NAMALWA (cell line): Measurements from ENCODE around the gene OPA1.
"Not testable (repeated sequence)": the region's sequence is repeated elsewhere in the genome, so short reads cannot be mapped to it uniquely, and the experiment has no call there.

ENCODE experiments used
- DNase-seq: peaks from one replicate; pipeline ENCODE4 v3.0.0-alpha.2; 2015; ENCODE audit warnings: low spot score

The OPA1 gene

DNA sequence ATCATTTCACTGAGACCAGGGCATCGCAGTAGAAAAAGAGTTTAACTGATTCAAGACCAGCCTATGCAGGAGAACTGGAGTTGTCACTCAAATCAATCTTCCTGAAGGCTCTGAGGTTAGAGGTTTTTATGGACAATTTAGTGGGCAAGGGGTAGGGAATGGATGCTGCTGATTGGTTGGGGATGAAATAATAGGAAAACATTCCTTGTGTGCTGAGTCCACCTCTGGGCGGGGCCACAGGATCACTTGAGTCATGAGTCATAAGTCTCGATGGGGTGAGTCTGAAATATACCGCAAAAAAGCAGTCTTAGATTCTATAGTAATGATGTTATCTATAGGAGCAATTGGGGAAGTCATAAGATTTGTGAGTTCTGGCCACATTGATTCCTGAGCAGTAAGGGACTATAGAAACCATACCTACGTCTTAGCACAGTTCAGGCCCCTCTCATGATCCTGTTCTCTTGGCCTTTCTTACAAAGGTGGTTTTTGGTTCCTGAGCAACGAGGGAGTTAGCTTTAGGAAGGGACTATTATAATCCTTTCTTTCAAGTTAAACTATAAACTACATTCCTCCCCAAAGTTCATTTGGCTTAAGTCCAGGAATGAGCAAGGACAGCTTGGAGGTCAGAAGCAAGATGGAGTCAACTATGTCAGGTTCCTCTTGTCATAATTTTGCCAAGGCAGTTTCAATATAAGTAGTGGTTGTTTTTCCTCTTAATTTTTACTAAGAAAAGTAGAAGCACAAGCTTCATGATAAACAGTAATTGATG, 2.7 kb upstream of the OPA1 start:
- DNase-seq, result no peak

DNA sequence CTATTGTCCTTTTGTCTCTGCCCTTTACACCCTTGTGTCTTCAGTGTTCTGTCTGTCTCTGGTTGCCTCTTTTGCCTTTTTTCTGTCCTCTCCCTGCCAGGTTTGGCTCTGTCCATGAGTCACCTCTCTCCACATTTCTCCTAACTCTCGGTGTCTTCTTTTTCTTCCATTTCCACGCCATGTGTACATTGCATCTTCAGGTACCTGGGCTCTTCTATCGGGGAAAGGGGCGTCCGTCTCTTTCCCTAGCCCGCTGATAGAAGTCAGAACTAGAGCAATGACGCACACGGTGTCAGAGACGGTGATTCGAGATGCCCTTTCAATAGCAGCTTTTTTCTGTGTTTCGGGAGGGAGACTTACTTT, 641 bp downstream of the OPA1 start:
- DNase-seq, result peak; percentile 63

DNA sequence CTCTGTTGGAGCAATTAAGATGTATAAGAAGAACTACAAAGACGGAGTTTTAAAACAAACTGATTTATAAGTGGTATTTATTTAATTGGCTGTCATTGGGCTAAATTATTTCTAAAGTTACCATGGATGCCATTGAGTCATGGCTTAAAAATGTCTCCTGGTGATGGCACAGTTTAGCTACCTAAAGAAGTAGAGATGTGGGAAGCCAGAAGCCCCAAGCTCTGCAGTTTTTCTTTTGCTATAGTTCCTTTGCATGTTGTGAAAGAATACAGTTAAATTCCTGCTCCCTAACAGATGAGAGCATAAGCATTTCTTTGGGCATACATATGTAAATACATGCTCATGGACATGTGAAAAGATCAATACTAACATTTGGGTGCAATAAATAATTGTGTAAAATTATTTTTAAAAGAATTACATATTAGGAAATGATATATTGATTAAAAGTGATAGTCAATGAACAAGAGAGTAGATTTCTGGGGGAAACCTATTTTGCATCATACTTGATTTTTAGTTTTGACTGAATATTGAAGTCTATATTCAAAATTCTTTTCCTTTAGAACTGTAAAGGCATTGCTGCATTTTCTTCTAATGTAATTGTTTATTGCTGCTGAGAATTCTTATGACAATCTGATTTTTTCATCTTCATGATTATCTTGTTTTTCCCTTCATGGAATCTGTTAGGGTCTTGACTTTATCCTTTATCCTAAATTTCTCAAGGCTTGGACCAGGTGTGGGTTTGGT, 2.1 kb downstream of the OPA1 start:
- DNase-seq, result no peak

DNA sequence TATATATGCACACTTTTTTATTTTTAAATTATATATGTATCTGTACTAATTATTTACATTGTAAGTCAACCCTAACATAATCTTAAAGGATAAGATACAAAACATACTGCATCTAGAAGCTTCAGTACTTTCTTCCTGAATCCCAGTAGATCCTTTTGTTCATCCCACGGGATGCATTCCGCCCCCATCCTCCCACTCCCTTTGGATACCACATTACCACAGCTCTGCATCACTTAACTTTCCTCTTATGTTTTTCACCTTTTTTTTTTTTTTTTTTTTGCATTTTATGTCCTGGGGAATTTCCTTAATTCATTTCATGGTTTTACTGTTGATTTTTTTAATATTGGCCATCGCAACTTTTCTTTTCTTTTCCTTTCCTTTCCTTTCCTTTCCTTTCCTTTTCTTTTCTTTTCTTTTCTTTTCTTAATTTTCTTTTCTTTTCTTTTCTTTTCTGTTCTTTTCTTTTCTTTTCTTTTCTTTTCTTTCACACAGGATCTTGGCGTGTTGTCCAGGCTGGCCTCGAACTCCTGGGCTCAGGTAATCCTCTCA, 3.0 kb downstream of the OPA1 start:
- no peak for DNase-seq

DNA sequence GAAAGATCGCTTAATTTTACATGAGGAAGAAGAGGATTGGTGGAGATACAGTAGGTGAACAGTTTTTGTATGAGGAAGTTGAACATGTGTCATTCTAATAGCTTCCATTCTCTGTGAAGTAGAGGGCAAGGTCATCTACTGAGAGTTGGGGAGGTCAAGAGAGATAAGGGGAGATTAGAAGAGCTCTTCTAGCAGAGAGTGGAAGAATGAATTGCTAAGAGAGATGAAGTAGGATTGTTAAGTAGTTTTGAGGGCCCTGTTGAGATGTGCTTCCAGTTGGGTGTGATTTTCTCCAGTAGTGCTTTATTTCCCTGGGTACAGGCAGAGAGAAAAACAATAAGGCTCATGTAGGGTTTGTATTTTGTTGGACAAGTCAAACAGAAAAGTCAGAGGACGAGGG, 5.2 kb downstream of the OPA1 start:
- DNase-seq, result no peak

DNA sequence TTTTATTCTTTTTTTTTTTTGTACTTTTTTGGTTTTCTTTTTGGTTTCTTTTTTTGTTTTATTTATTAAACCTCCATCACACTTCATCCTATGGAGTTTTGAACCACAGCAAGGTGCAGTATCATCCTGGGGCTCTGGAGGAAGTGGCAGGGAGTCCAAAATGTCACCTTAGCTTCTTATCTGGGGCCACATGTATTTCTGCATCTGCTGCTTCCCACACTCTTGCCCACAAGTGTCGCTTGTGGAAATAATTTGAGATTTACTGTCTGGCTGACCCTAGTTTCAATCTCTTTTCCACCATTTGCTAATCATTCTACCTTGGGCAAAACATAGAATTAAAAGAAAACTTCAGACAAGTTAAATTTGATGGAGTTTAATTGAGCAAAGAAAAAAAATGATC, 6.4 kb downstream of the OPA1 start:
- DNase-seq, result no peak

DNA sequence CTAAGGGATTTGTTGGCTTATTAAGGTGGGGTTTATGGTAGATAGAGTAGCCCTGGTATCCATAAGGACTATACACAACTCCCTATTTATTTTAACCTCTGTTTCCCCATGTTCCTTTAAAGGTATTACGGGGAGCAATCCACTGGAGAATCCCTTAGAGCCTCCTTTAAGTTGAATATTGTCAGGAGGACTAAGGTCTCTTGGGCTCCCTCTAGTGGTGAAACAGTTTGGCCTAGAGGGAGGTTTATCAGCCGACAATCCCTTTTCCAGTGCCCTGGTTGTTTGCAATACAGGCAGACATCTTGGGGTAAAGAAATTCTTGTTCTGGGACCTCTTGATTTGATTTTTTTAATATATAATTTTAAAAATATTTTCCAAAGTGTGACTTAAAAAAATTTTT, 12.9 kb downstream of the OPA1 start:
- DNase-seq, result peak; percentile 79

DNA sequence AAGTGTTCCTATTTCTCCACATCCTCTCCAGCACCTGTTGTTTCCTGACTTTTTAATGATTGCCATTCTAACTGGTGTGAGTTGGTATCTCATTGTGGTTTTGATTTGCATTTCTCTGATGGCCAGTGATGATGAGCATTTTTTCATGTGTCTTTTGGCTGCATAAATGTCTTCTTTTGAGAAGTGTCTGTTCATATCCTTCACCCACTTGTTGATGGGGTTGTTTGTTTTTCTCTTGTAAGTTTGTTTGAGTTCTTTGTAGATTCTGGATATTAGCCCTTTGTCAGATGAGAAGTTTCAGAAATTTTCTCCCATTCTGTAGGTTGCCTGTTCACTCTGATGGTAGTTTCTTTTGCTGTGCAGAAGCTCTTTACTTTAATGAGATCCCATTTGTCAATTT, 13.9 kb downstream of the OPA1 start:
- DNase-seq, result not testable (repeated sequence)

DNA sequence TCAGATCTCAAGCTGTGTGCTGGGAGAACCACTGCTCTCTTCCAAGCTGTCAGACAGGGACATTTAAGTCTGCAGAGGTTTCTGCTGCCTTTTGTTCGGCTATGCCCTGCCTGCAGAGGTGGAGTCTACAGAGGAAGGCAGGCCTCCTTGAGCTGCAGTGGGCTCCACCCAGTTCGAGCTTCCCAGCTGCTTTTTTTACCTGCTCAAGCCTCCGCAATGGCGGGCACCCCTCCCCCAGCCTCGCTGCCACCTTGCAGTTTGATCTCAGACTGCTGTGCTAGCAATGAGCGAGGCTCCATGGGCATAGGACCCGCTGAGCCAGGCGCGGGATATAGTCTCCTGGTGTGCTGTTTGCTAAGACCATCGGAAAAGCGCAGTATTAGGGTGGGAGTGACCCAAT, 17.5 kb downstream of the OPA1 start:
- DNase-seq, result not testable (repeated sequence)

DNA sequence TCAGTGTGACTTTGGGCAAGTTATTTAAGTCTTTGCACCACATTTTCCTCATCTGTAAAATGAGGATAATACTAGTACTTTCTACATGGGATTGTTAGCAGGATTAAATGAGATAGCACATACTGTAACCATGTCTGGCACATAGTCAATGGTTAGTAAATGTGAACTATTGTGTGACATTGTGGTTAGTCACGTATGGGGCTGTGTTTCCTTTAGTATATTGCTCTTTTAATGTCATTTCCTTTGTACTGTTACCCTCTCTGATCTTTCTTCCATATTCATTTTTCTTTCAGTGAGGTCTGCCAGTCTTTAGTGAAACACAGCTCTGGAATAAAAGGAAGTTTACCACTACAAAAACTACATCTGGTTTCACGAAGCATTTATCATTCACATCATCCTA, 21.4 kb downstream of the OPA1 start:
- no peak for DNase-seq

DNA sequence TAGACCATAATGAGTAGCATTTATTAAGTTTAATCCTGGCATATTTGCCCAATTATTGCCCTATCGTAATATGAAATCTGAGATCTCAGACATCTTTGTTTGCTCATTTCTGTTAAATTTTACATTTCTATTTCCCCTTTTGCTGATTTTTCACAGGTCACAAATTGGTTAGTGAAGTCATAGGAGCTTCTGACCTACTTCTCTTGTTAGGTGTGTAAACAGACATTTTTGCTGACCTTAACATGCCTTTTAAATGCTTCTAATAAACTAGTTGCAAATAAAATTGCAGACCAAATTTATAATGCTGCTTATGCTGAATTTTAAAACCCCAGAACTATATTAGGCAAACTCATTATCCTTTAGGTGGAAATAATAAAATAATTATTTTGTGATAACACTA, 24.6 kb downstream of the OPA1 start:
- DNase-seq, result no peak

DNA sequence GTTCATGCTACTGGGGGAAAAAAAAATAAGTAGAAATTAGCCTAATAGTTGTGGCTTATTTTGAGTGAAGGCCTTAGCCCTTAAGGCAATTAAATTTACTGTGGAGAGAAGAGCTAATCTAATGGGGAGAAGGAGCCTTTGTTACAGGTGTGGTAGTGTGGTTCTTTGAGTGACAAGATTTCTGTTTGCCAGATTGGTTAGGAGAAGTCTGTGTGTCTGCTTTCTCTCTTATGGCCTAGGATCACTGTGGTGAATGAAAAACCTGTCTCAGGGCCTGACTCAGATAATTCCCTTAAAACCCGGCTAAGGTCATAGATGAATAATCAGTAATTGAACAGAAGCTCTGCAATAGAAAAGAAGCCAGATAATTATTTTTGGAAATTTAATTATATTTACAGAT, 27.0 kb downstream of the OPA1 start:
- no peak for DNase-seq

DNA sequence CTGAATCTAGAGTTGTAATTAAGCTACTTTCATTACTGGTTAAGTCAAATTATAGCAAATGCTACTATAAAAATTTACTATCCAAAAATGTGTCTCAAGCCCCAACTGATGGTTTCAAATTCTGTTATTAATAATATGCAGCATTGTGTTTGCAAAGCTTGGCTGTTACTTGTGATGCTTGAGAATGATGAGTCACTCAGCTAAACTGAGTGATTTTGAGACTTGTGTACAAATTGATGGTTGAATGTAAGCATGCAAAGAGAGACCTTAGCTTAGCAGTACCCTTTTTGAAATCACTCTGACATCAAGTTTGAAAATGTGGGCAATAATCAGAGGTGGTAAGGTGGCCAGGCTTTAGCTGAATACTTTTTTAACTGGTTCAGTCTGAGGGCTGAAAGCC, 27.6 kb downstream of the OPA1 start:
- no peak for DNase-seq

DNA sequence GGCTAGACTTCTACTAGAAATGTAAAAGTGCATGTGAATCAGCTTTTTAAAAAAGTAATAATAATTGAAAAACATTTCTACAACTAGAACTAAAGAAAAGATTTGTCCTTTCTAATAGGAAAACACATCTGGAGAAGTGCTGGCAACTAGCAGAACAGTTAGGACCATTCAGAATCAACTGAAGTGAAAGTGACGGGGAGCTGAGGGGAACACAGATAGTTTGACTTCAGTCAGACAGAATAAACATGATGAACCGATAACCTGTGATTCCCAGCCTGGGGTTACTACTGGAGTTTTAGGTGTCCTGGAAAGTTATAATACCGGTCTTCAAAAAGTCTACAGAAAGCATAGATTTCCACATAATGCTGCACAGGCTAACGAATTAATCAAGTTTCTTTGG, 28.1 kb downstream of the OPA1 start:
- no peak for DNase-seq

DNA sequence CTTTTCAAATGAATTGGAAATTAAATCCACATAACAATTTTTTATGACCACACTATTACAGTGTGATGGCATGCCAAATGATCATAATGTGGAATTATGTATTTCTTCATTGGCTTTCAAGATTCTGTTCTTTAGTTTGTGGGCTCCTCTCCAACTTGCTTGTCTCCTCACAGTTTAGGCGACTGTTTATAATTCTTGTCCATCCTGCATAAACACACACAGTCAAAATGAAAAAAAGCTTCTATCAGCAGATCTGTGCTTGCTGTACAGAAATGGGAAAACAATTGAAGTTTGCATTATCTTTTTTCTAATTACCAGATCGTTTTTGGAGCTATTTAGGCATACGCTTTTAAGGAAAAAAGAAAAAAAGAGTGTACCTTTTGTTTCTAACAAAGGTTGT, 37.0 kb downstream of the OPA1 start:
- DNase-seq, result no peak

DNA sequence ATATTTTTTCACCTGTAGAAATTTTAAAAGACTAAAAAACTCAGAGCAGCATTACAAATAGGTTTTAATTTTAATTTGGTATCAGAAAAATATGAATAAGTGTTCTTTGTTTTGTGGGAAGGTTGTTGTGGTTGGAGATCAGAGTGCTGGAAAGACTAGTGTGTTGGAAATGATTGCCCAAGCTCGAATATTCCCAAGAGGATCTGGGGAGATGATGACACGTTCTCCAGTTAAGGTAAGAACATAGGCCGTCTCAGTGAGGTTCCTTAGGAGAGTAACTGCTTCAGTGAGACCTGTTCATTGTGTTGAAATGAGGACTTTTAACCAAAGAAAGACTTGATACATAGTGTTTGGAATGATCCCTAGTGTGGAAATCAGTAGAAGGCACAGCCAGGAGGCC, 44.8 kb downstream of the OPA1 start:
- DNase-seq, result no peak

DNA sequence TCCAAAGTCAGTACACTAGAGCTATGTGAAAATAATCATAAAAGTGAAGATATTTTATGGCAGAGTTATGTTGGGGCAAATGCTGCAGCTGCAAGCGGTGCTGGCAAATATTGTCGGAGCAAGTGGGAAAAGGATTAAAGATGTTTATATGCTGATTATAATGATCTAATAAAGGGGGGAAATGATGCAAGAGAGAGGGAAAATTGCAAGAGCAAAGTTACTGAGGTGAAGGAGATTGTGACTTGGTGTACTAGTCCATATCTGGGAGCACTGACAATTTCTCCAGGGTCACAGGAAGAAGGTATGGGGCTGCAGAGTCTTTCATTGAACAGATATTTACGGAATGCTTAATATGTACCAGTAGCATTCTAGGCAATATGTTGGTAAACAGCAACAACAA, 45.8 kb downstream of the OPA1 start:
- DNase-seq, result no peak

DNA sequence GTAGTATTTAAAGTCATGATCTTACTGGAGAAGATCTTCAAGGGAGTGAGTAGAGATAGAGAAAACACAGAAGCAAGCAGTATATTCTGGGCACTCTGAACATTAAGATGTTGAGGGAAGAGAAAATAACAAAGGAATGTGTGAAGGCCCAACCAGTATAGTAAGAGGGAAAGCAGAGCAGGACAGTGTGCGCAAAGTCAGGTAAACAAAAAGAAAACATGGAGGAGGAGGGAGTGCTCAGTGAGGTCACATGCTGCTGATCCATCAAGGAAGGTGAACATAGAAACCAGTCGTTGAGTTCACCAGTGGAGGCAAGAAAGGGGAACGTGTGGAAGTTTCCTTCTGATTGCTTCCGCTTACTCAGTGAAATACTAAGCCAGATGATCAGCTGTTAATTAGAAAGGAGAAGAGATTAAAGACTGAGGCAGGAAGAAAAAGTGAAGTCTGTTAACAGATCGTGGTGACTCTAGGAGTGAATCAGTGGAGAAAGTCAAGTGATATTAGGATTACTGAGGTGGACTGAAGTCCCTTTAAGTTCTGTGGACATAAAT, 47.2 kb downstream of the OPA1 start:
- DNase-seq, result no peak

DNA sequence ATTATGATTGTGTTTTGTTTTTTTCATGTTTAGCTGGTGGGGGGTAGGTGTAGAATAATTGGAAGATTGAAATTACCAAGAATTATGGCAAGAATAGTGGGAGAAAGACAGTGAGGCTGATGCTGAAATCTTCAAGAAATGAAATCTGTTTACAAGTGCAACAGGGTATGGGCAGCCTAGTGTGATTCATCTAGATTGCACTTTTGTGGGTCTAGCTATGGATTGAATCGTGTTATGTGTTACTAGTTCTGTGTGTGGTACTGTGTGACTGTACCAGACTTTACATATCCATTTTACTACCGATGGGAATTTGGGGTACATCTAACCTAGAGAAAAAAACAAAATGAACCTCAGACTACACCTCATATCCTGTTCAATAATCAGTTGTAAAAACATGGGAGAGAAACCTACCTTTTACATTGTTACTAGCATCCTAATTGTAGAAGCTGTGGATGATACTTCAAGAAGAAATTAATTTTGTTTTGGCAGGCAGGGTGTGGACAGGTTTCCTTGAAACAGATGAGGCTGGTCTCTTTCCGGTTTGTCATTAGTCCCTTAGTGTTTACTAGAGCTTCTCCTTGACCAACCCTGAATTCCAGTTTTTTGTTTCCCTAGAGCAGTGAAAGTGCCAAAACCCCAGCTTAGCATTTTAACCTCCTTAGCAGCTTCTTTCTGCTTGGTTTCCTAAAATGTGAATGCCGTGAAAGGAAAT, 47.9 kb downstream of the OPA1 start:
- no peak for DNase-seq

DNA sequence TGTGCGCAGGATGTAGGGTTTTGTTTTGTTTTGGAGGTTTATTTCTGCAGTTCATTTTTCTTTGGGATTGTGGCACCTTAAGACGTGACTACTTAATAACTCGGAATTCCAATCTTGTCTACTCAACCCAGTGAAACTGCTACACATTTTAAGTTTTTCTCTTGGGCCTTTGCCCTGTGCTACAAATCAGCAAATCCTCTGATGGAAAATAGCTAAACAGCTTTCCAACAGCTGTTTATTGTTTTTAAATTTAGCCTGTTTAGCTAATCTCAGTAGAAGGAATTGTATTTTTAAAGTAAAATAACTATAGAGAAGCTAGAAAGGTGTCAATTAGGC, 48.4 kb downstream of the OPA1 start:
- no peak for DNase-seq

DNA sequence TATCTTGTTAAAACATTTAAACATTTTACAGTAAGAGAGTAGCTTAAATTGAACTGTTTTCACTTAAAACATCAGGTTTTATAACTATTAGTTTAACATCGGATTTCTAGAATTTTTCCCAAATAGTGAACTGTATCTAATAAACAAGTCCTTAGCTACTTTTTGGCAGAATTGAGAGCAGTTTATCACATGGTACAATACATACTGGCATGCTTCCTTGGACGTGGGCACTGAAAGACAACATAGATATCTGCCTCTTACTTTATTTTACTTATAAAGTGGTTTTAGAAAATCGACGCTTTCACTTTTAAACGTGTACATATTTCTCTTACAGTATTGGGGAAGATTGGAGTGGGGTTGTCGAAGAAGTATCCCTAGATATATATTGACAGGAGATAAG, 52.8 kb downstream of the OPA1 start:
- DNase-seq, result no peak

DNA sequence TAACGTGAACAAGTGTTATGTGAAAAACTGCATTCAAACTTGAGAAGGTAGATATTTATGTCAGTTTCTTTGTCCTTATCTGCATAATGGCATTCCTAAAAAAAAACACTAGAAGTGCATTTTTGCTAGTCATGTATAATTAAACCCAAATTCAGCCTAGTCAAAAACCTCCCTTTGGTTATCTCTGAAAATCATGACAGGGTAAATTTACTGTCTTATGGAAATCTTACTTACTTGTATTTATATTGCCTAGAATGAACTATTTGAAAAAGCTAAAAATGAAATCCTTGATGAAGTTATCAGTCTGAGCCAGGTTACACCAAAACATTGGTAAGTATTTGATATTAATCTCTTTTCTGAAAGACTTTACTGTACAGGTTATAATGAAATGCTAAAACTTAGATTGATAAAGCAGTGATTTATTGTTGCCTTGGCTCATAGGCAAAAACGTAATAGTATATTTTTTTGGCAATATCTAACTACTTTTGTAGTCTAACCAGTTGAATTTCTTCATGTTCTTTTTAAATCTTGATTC, 55.6 kb downstream of the OPA1 start:
- DNase-seq, result no peak

DNA sequence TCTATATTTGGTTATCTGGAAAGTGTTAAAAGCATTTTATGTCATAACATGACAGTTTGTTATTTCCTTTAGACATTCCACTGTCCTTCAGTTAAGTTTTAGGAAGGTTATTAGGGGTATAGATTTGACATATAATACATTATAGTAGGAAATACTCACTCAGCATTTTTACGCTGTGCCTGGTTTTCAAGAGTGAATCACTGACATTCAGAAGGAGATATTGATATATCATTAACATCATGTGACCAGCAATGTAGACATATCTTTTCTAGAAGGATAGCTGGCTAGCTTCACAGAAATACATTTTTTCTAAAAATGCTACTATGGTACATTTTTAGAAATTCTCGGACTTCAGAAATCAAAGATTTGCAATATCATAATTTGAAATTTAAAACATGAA, 57.6 kb downstream of the OPA1 start:
- no peak for DNase-seq
